ENCODE results near the gene PAK6.
A peak's percentile ranks its signal among the peaks of the same experiment; 100 is the strongest.

Gene PAK6

DNA sequence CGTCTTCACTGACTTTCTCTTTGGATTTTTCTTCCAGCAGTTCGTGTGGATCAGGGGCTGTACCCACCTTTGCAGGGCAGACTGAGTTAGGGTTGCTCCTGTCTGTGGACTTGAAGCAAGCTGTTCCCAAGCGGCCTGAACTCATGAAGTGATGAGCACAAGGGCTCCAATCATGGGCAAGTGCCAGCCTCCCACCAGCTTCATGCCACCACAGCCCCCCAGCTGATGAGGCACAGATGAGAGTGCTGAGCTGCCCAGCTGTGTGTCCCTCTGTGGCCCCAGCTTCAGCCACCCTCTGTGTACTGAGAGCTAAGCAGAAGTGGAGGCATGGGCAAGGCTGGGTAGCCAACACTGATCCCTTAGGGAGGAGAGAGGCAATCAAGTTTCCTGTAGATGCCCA, 72.1 kb downstream of the PAK6 start:
- no peak for DNase-seq (ENCODE audit: low spot score)

DNA sequence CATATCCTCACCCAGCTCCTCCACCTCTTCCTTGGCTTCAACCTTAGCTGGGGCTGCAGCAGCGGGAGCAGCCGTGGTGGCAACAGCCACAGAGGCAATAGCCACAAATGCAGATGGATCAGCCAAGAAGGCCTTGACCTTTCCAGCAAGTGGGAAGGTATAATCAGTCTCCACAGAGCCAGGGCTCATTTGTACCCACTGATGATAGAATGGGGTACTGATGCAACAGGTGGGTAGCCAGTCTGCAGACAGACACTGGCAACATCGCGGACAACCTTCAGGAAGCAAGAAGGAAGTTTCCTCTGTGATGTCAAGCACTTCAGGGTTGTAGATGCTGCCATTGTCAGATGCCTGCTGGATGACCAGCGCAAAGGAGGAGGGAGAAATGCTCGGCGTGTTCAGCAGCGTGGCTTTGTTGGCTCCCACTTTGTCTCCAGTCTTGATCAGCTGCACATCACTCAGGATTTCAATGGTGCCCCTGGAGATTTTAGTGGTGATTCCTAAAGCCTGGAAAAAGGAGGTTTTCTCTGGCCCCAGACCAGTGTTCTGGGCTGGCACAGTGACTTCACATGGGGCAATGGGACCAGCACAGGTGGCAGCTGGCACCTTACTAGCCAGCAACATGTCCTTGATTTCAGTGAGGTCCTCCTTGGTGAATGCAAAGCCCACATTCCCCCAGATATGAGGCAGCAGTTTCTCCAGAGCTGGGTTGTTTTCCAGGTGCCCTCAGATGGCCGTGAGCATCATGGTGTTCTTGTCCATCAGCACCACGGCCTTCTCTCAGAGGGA, 73.7 kb downstream of the PAK6 start:
- DNase-seq (ENCODE audit: low spot score), result no peak

DNA sequence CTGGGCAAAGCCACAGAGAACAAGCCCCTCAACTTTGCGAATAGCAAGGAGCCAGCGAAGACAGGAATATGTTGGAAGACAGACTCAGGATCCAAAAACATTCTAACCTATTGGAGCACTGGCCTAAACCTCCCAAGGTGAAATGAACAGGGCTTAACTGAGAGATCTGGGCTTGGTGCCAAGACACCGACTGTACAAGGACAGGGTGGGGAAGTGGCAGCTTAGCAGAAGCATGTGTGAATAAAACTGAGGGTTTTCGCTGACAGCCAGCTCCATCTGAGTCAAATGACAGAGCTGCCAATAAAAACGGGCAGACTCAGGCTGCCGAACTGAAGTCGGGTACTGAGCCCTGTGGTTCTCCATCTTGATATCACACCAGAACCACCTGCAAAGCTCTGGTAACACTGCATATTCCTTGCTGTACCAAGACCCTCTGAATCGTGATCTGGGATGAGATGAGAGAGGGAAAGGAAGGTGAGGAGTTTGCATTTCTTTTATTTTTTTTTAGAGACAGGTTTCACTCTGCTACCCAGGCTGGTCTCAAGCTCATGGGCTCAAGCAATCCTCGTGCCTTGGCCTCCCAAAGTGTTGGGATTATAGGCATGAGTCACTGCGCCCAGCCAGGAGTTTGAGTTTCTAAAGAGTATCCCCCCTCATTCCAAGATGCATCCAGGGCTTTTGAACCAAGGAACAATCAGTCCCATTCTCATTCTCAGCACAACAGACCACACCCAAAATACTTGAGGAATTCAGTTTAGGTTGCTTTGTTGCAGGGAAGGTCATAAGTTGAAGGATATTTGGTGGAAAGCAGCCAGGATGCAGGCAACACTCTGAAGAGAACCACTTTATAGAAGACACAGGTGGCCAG, 74.9 kb downstream of the PAK6 start:
- peak; percentile 48 for DNase-seq (ENCODE audit: low spot score)

DNA sequence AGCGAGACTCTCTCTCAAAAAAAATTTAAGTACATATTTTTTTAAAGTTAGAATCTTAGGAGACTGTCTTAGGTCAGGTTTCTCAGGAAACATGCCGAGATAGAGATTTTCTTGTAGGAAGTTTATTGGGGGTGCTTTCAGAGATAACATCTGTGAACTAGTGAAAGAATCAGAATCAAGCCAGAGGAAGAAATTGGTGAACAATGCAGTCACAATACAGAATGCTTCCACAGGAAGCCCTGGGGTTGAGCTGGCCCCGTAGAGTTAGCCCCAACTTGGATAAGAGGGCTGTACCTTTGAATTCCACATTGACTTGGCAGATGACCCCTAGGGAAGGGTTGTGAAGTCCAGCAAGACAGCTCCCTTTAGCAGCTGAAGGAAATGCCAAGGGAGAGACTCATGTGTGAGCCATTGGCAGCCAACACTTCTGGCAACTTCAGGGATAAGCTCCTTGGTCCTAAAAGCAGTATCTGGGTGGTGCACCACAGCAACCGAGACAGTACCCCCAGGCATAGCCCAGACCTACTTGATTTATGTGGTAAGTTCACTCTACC, 75.9 kb downstream of the PAK6 start:
- peak; percentile 76 for DNase-seq (ENCODE audit: low spot score)

DNA sequence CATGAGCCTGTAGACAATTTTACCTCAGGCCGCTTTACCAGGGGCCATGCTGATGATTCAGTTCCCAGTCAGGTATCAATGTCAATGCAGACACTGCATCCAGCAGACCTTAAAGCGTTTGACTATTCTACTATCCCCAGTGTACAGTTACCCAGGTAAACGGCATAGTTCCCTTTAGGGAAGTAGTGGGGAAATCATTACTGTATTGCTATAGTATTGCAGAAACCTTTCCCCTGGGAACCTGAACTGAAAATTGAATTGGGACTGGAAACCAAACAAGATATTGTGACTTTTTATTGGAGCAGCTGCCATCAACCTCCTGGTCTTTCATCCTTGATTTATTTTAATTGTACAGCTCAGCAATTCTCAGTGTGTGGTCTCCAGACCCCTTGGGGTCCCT, 78.1 kb downstream of the PAK6 start:
- no peak for DNase-seq (ENCODE audit: low spot score)

DNA sequence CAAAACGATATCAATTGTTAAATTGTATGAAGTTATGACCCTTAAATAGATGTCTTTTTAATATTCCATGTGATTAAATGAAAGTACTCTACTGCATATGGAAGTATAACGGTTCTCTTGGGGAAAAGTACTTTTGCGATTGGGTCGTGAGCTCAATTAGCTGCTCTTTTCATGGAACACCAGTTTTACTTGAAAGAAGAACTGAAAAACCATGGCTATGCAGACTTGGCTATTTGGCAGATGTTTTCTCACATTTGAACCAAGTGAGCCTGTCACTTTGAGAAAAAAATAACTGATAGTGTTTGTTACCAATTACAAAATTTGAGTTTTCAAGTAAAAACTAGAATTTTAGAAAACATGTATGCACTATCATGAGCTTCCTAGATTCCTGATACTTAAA, 78.7 kb downstream of the PAK6 start:
- DNase-seq (ENCODE audit: low spot score), result no peak

DNA sequence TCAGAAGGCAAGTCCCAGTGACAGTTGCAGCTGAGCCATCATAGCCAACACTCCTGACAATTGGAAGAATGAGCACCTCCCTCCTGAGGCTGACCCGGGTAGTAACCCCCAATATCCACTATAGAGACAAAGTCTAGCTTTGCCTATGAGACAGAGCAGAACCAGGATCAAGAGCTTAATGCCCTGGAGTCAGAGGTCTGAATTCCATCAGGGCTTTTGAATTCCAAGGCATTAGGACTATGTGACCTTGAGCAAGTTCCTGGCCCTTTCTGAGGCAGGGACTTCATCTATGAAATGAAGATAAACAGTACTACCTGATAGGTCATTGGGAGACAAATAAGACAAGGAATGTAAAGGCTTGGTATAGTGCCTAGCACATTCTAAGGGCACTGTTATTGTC, 81.5 kb downstream of the PAK6 start:
- DNase-seq (ENCODE audit: low spot score), result no peak

DNA sequence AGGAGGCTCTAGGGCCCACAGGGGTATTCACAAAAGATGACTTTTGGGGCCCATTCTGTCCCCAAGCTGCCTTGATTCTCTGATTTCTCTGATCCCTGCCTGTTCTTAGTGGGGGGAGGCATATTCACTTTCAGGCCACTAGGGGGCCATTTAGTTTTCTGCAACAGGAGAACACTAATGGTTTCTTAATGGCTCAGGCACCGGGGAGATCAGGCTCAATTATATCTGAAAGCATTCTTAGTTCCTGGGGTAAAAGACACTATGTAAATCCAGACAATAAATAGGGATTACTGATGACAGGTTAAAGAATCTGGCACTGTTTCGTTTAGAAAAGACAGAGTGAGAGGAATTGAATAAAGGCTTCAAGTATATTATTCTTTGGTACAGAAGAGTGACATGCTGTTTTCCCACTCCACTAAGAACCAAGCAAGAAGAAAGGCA, 82.1 kb downstream of the PAK6 start:
- peak; percentile 82 for DNase-seq (ENCODE audit: low spot score)

DNA sequence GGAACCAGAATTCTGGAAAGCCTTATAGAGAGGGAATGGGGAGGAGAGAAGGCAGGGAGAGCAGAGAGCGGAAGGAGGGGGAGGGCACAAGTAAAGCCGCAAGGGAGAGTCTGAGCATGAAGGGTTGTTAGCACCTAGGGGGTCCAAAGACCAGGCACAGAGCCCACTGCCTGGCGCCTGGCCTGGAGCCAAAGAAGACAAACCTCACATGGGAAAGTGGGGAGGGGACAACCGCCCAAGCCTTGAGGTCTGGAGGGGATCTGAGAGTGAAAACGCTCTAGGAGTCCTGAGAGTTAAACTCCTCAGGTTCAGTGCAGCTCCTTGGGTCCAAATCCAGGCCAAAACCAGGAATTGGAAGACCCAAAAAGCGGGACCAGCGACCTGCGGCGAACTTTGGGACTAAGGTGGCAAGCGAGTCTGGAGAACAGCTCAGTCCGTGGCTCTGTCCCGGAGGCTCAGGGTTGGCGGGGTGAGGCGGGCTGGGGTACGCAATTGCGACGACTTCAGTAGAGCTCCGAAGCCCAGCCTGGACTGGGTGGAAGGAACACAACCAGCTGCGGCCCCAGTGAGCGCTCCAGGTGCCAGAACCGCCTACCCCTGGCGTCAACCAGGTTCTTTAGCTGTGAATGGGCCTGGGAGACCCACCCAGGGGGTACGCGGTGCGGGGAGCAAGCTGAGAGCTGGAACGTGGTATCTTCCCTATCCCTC, 83.8 kb downstream of the PAK6 start:
- no peak for DNase-seq (ENCODE audit: low spot score)

DNA sequence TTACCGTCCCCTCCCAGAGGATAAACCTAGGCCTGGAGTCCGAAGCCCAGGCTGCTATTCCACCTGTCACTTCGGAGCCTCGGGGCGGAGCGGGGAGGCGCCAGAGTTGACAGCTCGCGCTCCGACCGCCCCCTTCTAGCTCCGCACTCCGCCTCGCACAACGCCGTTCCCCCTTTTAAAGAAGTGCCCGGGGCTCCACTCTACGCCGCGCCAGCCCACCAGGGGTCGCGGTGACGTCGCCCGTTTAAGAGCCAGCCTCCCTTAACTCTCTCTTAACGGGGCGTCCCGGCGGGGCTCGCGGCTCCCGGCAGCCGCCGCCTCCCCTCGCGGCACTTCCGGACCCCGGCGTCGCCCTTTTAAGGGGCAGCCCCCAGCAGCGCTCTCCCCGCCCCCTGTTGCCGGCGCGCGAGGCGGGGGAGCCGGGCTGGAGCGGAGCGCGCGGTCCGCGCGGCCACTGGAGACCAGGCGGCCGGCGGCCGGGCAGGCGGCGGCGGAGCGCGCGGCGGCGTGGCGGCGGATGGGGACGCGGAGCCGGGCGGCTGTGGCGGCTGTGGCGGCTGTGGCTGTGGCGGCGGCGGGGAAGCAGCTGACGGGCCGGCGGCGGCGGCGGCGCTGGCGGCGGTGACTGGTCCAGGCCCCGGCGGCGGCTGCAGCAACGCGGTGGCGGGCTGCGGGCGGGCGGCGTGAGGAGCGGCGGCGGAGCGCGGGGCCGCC, 84.5 kb downstream of the PAK6 start, which contains the start of gene INAFM2:
TSS of gene INAFM2 (plus strand) at position 454 of the 714 bp plus-strand sequence. CDS start 364 bp downstream, outside the sequence.
- peak; percentile 96 for DNase-seq (ENCODE audit: low spot score)

DNA sequence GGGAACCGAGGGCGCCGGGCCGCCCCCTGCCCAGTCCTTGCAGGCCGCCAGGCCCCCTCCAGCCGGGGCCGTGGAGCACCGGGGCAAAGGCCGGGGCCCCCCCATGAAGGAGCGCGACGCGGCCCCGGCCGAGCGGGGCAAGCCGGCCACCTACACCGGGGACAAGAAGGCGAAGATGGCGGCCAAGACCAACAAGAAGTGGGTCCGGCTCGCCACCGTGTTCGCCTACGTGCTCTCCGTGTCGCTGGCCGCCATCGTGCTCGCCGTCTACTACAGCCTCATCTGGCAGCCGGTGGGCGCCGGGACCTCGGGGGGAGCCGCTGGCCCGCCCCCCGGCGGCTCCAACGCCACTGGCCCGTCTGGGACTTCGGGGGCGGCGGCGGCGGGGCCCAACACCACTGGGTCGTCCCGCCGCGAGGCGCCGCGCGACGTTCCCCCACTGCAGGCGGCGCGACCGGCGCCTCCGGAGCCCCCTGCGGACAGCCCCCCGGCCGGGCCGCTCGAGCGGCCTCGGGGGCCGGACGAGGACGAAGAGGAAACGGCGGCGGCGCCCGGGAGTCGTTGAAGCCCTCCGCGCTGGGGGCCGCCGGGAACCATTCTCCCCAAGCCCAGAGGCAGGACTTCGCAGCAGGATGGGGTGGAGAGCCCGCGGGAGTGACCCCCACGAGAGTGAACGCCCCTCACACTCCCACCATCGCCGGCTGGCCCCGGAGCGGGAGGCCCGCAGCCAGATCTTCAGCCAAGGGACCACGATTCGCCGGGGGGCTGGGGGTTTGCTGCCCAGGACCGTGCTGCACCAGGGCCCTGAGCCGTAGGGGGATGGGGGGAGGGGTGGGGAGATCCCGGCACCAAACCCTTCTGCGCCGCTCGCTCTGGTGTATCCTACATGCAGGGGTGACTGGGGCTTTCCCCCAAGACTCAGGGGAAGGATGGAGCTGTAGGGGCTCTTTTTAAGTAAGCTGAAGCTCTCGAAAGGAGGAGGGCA, 85.4 kb downstream of the PAK6 start:
- DNase-seq (ENCODE audit: low spot score), result peak; percentile 44

DNA sequence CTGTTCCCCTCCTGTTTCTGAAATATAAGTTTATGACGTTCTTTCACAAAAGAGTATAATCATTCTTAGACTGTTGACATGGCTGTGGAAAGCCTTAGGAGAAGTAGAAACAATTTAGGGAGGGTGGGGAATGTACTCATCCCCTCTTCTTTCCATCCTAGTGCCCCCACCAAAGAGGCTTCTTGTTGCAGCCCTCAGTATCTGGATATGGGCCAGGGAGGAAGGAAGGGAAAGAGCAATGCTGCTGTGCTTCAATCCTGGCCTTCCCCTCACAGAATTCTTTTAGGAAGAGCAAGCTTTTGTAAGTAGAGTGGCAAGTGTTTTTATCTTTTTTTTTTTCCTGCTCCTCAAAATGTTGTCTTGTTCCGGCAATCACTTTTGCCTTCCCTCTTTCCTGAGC, 86.3 kb downstream of the PAK6 start:
- no peak for DNase-seq (ENCODE audit: low spot score)

DNA sequence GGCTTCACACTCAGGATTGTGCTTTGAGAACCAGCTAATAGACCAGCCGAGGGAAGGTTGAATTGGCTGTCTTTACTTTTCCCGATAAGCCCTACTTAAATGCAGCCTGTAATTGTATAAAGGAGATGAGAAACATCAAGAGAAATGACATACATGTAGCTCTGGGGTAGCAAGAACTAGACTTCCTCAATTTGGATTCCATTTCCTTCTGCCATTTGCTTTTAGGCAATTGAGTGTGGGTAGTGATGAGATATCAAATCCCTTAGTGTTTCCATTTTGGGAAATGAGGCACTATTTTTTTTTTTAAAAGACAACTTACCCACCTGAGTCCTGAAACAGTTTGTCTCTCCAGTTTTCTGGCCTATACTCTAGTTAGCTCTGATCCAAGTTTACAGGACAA, 86.8 kb downstream of the PAK6 start:
- no peak for DNase-seq (ENCODE audit: low spot score)
